Neural cell (in vitro differentiated cells): ENCODE data around the gene CCL1. TPM values are rescaled to one million over a fixed set of nuclear protein-coding genes. Genes with fewer than 3 reads are reported as not detected.

Source experiments
- H2AFZ ChIP-seq: fragments of 200-600, 300-800 bp; sonication (generic), shearing (Covaris generic); 2 replicates; pipeline ENCODE4 v1.6.0; 2014; ENCODE audit warnings: low read depth, mild to moderate bottlenecking, antibody characterized with exemption, low read length, moderate library complexity
- H3F3A ChIP-seq: fragments of 200-600 bp; shearing (Covaris generic); 2 replicates; pipeline ENCODE4 v1.6.1; 2016; ENCODE audit warnings: mild to moderate bottlenecking, moderate library complexity, mixed read lengths, antibody characterized with exemption, low read length; ENCODE audit not compliant: insufficient read depth, poor library complexity, severe bottlenecking
- H3K27ac ChIP-seq: fragments of 200-600, 300-800 bp; sonication (generic), shearing (Covaris generic); 2 replicates; pipeline ENCODE4 v1.5.1; 2014; ENCODE audit warnings: mild to moderate bottlenecking, low read length, moderate library complexity
- H3K27me3 ChIP-seq: fragments of 300-800, 200-600 bp; sonication (generic), shearing (Covaris generic); 2 replicates; pipeline ENCODE4 v1.6.0; 2014; ENCODE audit warnings: mild to moderate bottlenecking, low read depth, low read length, moderate library complexity; ENCODE audit not compliant: insufficient read depth
- H3K36me3 ChIP-seq: fragments of 300-800, 200-600 bp; sonication (generic), shearing (Covaris generic); 2 replicates; pipeline ENCODE4 v1.5.1; 2014; ENCODE audit warnings: mild to moderate bottlenecking, antibody characterized with exemption, low read length, moderate library complexity; ENCODE audit not compliant: insufficient read depth
- H3K4me2 ChIP-seq: fragments of 300-800, 200-600 bp; sonication (generic), shearing (Covaris generic); 2 replicates; pipeline ENCODE4 v1.6.0; 2014; ENCODE audit warnings: mild to moderate bottlenecking, low read length
- H3K4me3 ChIP-seq: fragments of 300-800, 200-600 bp; sonication (generic), shearing (Covaris generic); 2 replicates; pipeline ENCODE4 v1.5.1; 2014; ENCODE audit warnings: mild to moderate bottlenecking, low read length, moderate library complexity
- H3K79me2 ChIP-seq: fragments of 200-600 bp; shearing (Covaris generic); replicated peaks from 2 replicates; pipeline ENCODE4 v1.6.0; 2014; ENCODE audit warnings: mild to moderate bottlenecking, low read length, moderate library complexity; ENCODE audit not compliant: insufficient read depth
- H3K9ac ChIP-seq: fragments of 300-800, 200-600 bp; sonication (generic), shearing (Covaris generic); 2 replicates; pipeline ENCODE4 v1.6.1; 2016; ENCODE audit warnings: mild to moderate bottlenecking, low read length, mixed read lengths
- H3K9me2 ChIP-seq: fragments of 200-600 bp; shearing (Covaris generic); 2 replicates; pipeline ENCODE4 v1.6.1; 2016; ENCODE audit warnings: mild to moderate bottlenecking, low read length, mixed read lengths; ENCODE audit not compliant: insufficient read depth
- H3K9me3 ChIP-seq: fragments of 200-600, 300-800 bp; sonication (generic), shearing (Covaris generic); 2 replicates; pipeline ENCODE4 v1.6.1; 2016; ENCODE audit warnings: mild to moderate bottlenecking, mixed run types, low read length, moderate library complexity, mixed read lengths
- H4K20me1 ChIP-seq: fragments of 200-600 bp; shearing (Covaris generic); 2 replicates; pipeline ENCODE4 v1.6.1; 2016; ENCODE audit warnings: mild to moderate bottlenecking, mixed run types; ENCODE audit not compliant: insufficient read depth
- EP300 ChIP-seq: fragments of 450-650 bp; conservative IDR thresholded peaks from 2 replicates; pipeline ENCODE4 v1.6.1; 2014; ENCODE audit warnings: antibody characterized with exemption, mild to moderate bottlenecking, moderate library complexity; ENCODE audit not compliant: poor library complexity, severe bottlenecking
- EZH2 ChIP-seq: fragments of 200-600, 300-800 bp; shearing (Covaris generic), sonication (generic); IDR thresholded peaks from 2 replicates; pipeline ENCODE4 v1.6.1; 2014; ENCODE audit warnings: antibody characterized with exemption, low read length, borderline replicate concordance, mild to moderate bottlenecking; ENCODE audit not compliant: insufficient read depth, poor library complexity, severe bottlenecking
- MXI1 ChIP-seq: fragments of 450-650 bp; conservative IDR thresholded peaks from 2 replicates; pipeline ENCODE4 v1.6.1; 2014; ENCODE audit warnings: antibody characterized with exemption, mild to moderate bottlenecking; ENCODE audit not compliant: poor library complexity, severe bottlenecking
- POLR2AphosphoS5 ChIP-seq: IDR thresholded peaks from 2 replicates; pipeline ENCODE4 v1.6.1; 2012
- RAD21 ChIP-seq: fragments of 450-650 bp; conservative IDR thresholded peaks from 2 replicates; pipeline ENCODE4 v1.6.1; 2014; ENCODE audit warnings: antibody characterized with exemption, mild to moderate bottlenecking, moderate library complexity
- SMC3 ChIP-seq: fragments of 450-650 bp; conservative IDR thresholded peaks from 2 replicates; pipeline ENCODE4 v1.6.1; 2014; ENCODE audit warnings: antibody characterized with exemption, mild to moderate bottlenecking, moderate library complexity; ENCODE audit not compliant: poor library complexity
- TAF1 ChIP-seq: IDR thresholded peaks from 2 replicates; pipeline ENCODE4 v1.6.1; 2012; ENCODE audit warnings: low read depth
- polyA plus RNA-seq: library from polyadenylated mRNA; depleted of rRNA; stranded (reverse); fragments of >200 nt; gene quantifications from 2 replicates; pipeline ENCODE4 v1.2.3, GENCODE V29; 2014
- TF ChIP-seq, protein P1 (sequence below): IDR thresholded peaks from 2 replicates; pipeline ENCODE4 v1.6.1; 2012; ENCODE audit warnings: borderline replicate concordance
- TF ChIP-seq, protein P2 (sequence below): fragments of 450-650 bp; IDR thresholded peaks from 2 replicates; pipeline ENCODE4 v1.5.1; 2014; ENCODE audit warnings: antibody characterized with exemption, mild to moderate bottlenecking, moderate library complexity; ENCODE audit not compliant: poor library complexity, severe bottlenecking

CCL1 gene
- polyA plus RNA-seq, 1 donor from 2014 or later = not detected

DNA sequence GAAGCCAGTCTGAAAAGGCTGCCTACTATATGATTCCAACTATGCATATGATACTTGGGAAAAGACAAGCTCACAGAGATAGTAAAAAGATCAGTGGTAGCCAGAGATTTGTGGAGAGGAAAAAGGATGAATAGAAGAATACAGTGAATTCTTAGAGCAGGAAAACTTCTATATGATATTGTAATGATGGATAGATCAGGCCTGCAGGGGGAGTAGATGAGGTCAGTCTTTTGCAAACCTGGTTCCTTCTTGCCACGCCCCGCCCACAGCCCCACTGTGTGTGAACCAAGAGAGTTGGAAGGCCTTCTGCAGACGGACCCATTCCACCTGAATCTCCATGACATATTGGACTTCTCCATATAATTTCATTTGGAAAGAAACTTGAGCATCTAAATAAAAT, 44.6 kb downstream of the CCL1 start:
- Histone ChIP-seq H3F3A (no peaks in the 10 kb centered on the region), H3K27me3 (no peaks in the 10 kb centered on the region), H3K4me3 (no peak overlapping the region), H4K20me1 (no peaks in the 10 kb centered on the region), H3K36me3 (no peaks in the 10 kb centered on the region), H3K27ac (no peak overlapping the region), H3K79me2 (no peaks in the 10 kb centered on the region), H3K9me3 (no peaks in the 10 kb centered on the region), H3K9ac (no peak overlapping the region), H3K9me2 (no peaks in the 10 kb centered on the region), H2AFZ (no peak overlapping the region), H3K4me2 (no peak overlapping the region)
- TF ChIP-seq TAF1 = no peak
- TF ChIP-seq POLR2AphosphoS5 = no peak
- no peak for TF ChIP-seq RAD21
- TF ChIP-seq, protein P1, sequence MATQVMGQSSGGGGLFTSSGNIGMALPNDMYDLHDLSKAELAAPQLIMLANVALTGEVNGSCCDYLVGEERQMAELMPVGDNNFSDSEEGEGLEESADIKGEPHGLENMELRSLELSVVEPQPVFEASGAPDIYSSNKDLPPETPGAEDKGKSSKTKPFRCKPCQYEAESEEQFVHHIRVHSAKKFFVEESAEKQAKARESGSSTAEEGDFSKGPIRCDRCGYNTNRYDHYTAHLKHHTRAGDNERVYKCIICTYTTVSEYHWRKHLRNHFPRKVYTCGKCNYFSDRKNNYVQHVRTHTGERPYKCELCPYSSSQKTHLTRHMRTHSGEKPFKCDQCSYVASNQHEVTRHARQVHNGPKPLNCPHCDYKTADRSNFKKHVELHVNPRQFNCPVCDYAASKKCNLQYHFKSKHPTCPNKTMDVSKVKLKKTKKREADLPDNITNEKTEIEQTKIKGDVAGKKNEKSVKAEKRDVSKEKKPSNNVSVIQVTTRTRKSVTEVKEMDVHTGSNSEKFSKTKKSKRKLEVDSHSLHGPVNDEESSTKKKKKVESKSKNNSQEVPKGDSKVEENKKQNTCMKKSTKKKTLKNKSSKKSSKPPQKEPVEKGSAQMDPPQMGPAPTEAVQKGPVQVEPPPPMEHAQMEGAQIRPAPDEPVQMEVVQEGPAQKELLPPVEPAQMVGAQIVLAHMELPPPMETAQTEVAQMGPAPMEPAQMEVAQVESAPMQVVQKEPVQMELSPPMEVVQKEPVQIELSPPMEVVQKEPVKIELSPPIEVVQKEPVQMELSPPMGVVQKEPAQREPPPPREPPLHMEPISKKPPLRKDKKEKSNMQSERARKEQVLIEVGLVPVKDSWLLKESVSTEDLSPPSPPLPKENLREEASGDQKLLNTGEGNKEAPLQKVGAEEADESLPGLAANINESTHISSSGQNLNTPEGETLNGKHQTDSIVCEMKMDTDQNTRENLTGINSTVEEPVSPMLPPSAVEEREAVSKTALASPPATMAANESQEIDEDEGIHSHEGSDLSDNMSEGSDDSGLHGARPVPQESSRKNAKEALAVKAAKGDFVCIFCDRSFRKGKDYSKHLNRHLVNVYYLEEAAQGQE = no peak
- no peak for TF ChIP-seq MXI1
- TF ChIP-seq SMC3 = no peak
- TF ChIP-seq, protein P2, sequence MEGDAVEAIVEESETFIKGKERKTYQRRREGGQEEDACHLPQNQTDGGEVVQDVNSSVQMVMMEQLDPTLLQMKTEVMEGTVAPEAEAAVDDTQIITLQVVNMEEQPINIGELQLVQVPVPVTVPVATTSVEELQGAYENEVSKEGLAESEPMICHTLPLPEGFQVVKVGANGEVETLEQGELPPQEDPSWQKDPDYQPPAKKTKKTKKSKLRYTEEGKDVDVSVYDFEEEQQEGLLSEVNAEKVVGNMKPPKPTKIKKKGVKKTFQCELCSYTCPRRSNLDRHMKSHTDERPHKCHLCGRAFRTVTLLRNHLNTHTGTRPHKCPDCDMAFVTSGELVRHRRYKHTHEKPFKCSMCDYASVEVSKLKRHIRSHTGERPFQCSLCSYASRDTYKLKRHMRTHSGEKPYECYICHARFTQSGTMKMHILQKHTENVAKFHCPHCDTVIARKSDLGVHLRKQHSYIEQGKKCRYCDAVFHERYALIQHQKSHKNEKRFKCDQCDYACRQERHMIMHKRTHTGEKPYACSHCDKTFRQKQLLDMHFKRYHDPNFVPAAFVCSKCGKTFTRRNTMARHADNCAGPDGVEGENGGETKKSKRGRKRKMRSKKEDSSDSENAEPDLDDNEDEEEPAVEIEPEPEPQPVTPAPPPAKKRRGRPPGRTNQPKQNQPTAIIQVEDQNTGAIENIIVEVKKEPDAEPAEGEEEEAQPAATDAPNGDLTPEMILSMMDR = no peak
- TF ChIP-seq EP300 = no peak
- TF ChIP-seq EZH2 = no peak

DNA sequence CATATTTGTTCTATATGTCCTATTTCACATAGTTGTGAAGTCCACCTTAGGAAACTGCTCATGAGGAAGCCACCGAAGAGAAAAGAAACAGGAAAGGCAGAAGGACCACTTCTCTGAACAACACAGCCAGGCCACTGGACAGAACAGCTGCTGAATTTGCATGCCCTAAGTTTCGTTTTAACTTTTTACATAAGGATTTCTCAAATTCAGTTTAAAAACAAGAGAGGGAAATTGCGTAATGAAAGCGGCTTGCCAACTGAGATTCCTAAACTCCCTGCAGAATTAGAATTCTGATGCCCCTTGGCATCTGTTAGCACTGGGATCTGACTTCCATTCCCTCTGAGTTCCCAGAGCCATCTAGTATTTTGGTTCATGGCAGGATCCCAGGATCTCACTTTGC, 48.8 kb downstream of the CCL1 start:
- no peaks in the 10 kb centered on the region for H3K9me3 ChIP-seq
- no peaks in the 10 kb centered on the region for H3K36me3 ChIP-seq
- no peak overlapping the region for H2AFZ ChIP-seq
- H3K9me2 ChIP-seq = no peaks in the 10 kb centered on the region
- no peaks in the 10 kb centered on the region for H3F3A ChIP-seq
- no peaks in the 10 kb centered on the region for H4K20me1 ChIP-seq
- H3K4me2 ChIP-seq = no peak overlapping the region
- no peak overlapping the region for H3K4me3 ChIP-seq
- no peak overlapping the region for H3K9ac ChIP-seq
- no peak overlapping the region for H3K27ac ChIP-seq
- H3K79me2 ChIP-seq = no peaks in the 10 kb centered on the region
- H3K27me3 ChIP-seq = no peaks in the 10 kb centered on the region
- TF ChIP-seq, protein P1 = no peak
- TF ChIP-seq SMC3 (no peak), MXI1 (no peak), EZH2 (no peak), EP300 (no peak), RAD21 (no peak), POLR2AphosphoS5 (no peak), TAF1 (no peak)
- TF ChIP-seq, protein P2 = no peak
